Stomach (tissue), 9 donors: ENCODE measurements around the gene CDH16. TPM values are rescaled to one million over a fixed set of nuclear protein-coding genes. Genes with fewer than 3 reads are reported as not detected.

Source experiments
- DNase-seq, 2 donors: peaks; one replicate each; pipeline versions ENCODE4 v3.0.0 to v3.0.0-alpha.2; 2013 to 2019
- H3K27ac ChIP-seq, 5 donors: fragments of 200-600 bp in 4 of 5; sonication (generic) in 4 of 5; one replicate each; pipeline ENCODE4 v1.5.1; 2013 to 2019; ENCODE audit warnings: mild to moderate bottlenecking in 1 of 5, moderate library complexity in 1 of 5
- H3K27me3 ChIP-seq, 3 donors: fragments of 200-600 bp; sonication (generic); one replicate each; pipeline ENCODE4 v1.5.1; 2017 to 2019; ENCODE audit warnings: mixed run types in 1 of 3
- H3K36me3 ChIP-seq, 4 donors: fragments of 200-600 bp; sonication (generic); 1 replicate in 3 of 4; 2 replicates in 1 of 4; pipeline ENCODE4 v1.5.1; 2016 to 2019
- H3K4me1 ChIP-seq, 4 donors: fragments of 200-600 bp; sonication (generic); one replicate each; pipeline ENCODE4 v1.5.1; 2016 to 2019
- H3K4me3 ChIP-seq, 4 donors: fragments of 200-600 bp; sonication (generic) in 3 of 4; one replicate each; pipeline ENCODE4 v1.5.1; 2016 to 2019; ENCODE audit warnings: mild to moderate bottlenecking in 1 of 4
- H3K9me3 ChIP-seq, 4 donors: fragments of 200-600 bp; sonication (generic); one replicate each; pipeline ENCODE4 v1.5.1; 2016 to 2019
- CTCF ChIP-seq, 7 experiments: fragments of 450-650 bp in 4 of 7; fragments of 200-600 bp in 3 of 7; sonication (generic) in 3 of 7; IDR thresholded peaks; one replicate each; pipeline ENCODE4 v1.5.1; 2016 to 2019; ENCODE audit warnings: antibody characterized with exemption in 7 of 7, control low read depth in 2 of 7, mild to moderate bottlenecking in 1 of 7
- EP300 ChIP-seq: sonication (generic); formaldehyde crosslinking; IDR thresholded peaks from one replicate; pipeline ENCODE4 v1.6.1; 2017; ENCODE audit warnings: antibody characterized with exemption
- POLR2A ChIP-seq, 4 donors: fragments of 450-650 bp; IDR thresholded peaks; one replicate each; pipeline ENCODE4 v1.6.1; 2016; ENCODE audit warnings: antibody characterized with exemption in 4 of 4, control low read depth in 2 of 4, mild to moderate bottlenecking in 1 of 4, moderate library complexity in 1 of 4
- POLR2AphosphoS5 ChIP-seq, 3 donors: sonication (generic); formaldehyde crosslinking; IDR thresholded peaks; one replicate each; pipeline ENCODE4 v1.6.1; 2016; ENCODE audit warnings: antibody characterized with exemption in 3 of 3
- WGBS, 5 donors: extraction: QIAGEN DNeasy Blood & Tissue Kit in 3 of 5; methylation state at CpG; one replicate each; pipeline versions ENCODE4 v1.1.5 to v1.1.7; 2013 to 2018; 5-methylcytosine and 5-hydroxymethylcytosine counted together
- intact Hi-C: fragments of 100-400 bp; cut with DNase I; formaldehyde crosslinking; loops from one replicate; pipeline ENCODE4 v1.15.1; 2023; ENCODE audit warnings: low total_unique reads
- polyA plus RNA-seq, 3 donors: library from polyadenylated mRNA; stranded (reverse); fragments of 200-250 nt; gene quantifications; one replicate each; pipeline ENCODE4 v1.2.3, GENCODE V29; 2013
- total RNA-seq, 5 donors: library from RNA; depleted of rRNA; stranded (reverse); fragments of >200 nt; gene quantifications; one replicate each; pipeline versions ENCODE4 v1.1.0 to v1.2.3, GENCODE V29; 2014 to 2016
- donor health status: healthy with polysubstance abuse.
- donor health status: Bipolar disorder and iron deficiency.
- donor health status: healthy.

The CDH16 gene
- total and polyA plus RNA-seq, 8 donors, result 0.14 to 2.3 (median 1.1) TPM; not detected in 5

GRCh38 chr16:66891360-66891759 is 27.3 kb downstream of the CDH16 start:
- no peak for DNase-seq
- TF ChIP-seq EP300, result no peak
- TF ChIP-seq POLR2AphosphoS5 (IDR thresholded peaks at IDR 0.05), result no peak
- H3K9me3 ChIP-seq, result no peaks in the 10 kb centered on the region
- no peaks in the 10 kb centered on the region for H3K27me3 ChIP-seq
- peaks cover 0 to 15% (median 8%) of the 10 kb centered on the region in 4 donors for H3K4me1 ChIP-seq
- peaks cover 0 to 27% (median 6%) of the 10 kb centered on the region in 4 donors for H3K36me3 ChIP-seq
- H3K4me3 ChIP-seq, result no peak overlapping the region
- WGBS, 5 donors, result 73 to 90% (median 88%) methylated on average over 4 of the region's 4 CpGs
- no peak overlapping the region for H3K27ac ChIP-seq
- intact Hi-C loops, result no loop called here

DNA sequence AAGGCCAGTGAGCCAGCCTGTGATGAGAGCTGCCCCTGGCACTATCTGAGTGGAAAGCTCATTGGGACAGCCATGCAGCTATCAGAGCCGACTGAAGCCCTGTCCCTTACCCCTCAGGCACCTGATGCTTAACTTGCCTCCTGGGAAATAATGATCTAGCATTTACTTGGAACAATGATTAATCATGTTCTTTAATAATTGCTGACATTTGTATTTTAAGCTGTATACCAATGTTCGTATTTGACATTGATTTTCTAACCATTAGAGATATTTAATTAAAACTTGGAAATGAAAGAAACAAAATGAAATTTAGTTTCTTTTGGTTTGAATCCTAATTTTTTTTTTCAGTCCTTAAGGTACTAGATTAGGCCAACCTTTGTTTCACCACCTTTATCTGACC is 27.9 kb downstream of the CDH16 start:
- Histone ChIP-seq H3K4me1 (peaks cover 0 to 15% (median 7%) of the 10 kb centered on the region in 4 donors), H3K4me3 (no peak overlapping the region), H3K36me3 (peaks cover 0 to 33% (median 12%) of the 10 kb centered on the region in 4 donors), H3K27me3 (no peaks in the 10 kb centered on the region), H3K27ac (no peak overlapping the region), H3K9me3 (no peaks in the 10 kb centered on the region)
- TF ChIP-seq CTCF (IDR thresholded peaks at IDR 0.05), result no peak
- TF ChIP-seq EP300, result no peak
- no peak for TF ChIP-seq POLR2A (IDR thresholded peaks at IDR 0.05)
- no peak for TF ChIP-seq POLR2AphosphoS5 (IDR thresholded peaks at IDR 0.05)
- intact Hi-C loops, result no loop called here
- no peak for DNase-seq
- WGBS, 5 donors, result 80 to 92% (median 87%) methylated on average over 2 of the region's 2 CpGs

- H3K27me3 ChIP-seq, result no peaks in the 10 kb centered on the region
- H3K4me1 ChIP-seq, result peaks cover 0 to 12% (median 4%) of the 10 kb centered on the region in 4 donors
- H3K36me3 ChIP-seq, result peaks cover 9 to 45% (median 24%) of the 10 kb centered on the region in 4 donors
- WGBS, 5 donors, result 60 to 84% (median 74%) methylated on average over 4 of the region's 4 CpGs
- no peak overlapping the region for H3K27ac ChIP-seq
- H3K9me3 ChIP-seq, result no peaks in the 10 kb centered on the region
- intact Hi-C loops, result no loop called here
- H3K4me3 ChIP-seq, result no peak overlapping the region
- TF ChIP-seq POLR2A (IDR thresholded peaks at IDR 0.05) (no peak), EP300 (no peak), POLR2AphosphoS5 (IDR thresholded peaks at IDR 0.05) (no peak), CTCF (IDR thresholded peaks at IDR 0.05) (no peak)
- no peak for DNase-seq
Observed at GRCh38 chr16:66889622-66890021, 29.1 kb downstream of the CDH16 start.

DNA sequence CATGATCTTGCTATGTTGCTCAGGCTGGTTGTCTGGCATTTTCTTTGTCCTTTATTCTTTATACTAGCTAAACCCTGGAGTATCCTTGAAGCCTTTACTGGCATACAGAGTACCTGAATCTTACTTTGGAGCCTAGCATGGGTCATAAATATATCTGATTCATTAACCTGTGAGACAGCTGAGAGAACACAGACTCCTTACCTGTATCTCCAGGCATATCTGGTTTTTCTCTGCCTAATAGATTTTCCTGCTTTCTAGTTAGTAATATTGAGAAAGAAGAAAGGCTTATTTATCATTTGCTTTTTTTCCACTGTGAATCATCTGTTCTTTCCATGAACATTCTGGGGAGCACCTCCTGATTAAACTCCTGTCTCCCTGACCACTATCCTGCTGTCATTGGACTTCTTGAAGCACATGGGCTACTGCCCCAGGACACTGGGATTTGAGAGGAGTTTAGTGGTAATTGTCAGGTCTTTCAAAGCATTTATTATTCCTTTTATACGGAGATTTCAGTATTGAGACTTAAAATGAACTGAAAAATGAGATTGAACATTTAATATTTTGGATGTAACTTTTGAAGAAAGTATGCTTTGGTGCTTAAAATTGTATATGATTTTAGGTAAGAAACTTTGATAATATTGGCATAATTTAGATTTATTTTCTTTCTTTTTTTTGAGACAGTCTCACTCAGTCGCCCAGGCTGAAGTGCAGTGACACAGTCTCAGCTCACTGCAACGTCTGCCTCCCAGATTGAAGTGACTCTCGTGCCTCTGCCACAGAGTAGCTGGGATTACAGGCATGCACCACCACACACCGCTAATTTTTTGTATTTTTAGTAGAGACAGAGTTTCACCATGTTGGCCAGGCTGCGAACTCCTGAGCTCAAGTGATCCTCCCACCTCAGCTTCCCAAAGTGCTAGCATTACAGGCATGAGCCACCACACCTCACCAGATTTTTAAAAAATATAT is 29.8 kb downstream of the CDH16 start:
- H3K27me3 ChIP-seq, result no peaks in the 10 kb centered on the region
- TF ChIP-seq CTCF (IDR thresholded peaks at IDR 0.05) (no peak), EP300 (no peak), POLR2A (IDR thresholded peaks at IDR 0.05) (no peak), POLR2AphosphoS5 (IDR thresholded peaks at IDR 0.05) (no peak)
- peaks cover 0 to 12% (median 4%) of the 10 kb centered on the region in 4 donors for H3K4me1 ChIP-seq
- 90 to 98% (median 94%) methylated on average over 6 of the region's 6 CpGs for WGBS, 5 donors
- H3K36me3 ChIP-seq, result peaks cover 13 to 51% (median 31%) of the 10 kb centered on the region in 4 donors
- DNase-seq, result no peak
- H3K4me3 ChIP-seq, result no peak overlapping the region
- intact Hi-C loops, result no loop called here
- no peak overlapping the region for H3K27ac ChIP-seq
- H3K9me3 ChIP-seq, result no peaks in the 10 kb centered on the region
